ENCODE data around the gene MAML3. TPM values are rescaled to one million over a fixed set of nuclear protein-coding genes. Genes with fewer than 3 reads are reported as not detected.
"Not testable (repeated sequence)": the region's sequence is repeated elsewhere in the genome, so short reads cannot be mapped to it uniquely, and the experiment has no call there.

The MAML3 gene
- total RNA-seq, 1 donor from 2014 or later: 4.3 TPM

DNA sequence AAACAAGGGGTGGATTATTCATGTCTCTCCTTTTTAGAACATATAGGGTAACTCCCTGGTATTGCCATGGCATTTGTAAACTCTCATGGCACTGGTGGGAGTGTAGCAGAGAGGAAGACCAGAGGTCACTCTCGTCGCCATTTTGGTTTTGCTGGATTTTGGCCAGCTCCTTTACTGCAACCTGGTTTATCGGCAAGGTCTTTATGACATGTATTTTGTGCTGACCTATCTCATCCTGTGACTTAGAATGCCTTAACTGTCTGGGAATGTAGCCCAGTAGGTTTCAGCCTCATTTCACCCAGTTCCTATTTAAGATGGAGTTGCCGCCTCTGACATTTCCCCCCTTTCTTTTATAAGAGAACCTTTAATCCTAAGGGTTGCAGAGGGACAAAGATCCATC, 442.5 kb downstream of the MAML3 start:
- intact Hi-C loops (cut with micrococcal nuclease): no loop called here

DNA sequence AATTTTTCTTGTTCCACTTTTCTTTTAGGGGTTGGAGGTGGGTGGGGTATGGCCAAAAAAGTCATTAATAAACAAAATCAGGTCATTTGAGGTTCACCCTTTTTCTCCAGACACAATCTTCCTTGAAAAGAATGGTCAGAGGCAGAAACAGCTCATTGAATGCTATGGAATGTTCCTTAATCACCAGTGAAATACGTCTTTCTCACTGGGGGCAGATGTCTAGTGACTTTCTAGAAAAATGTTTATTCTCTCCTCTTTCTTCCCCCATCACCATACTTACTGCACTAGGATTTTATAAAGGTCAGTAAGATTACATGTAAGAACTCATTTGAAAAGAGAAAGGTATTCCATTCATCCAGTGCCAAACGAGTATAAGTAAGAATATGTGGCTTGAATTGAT, 443.9 kb downstream of the MAML3 start:
- intact Hi-C loops (cut with micrococcal nuclease): no loop called here

DNA sequence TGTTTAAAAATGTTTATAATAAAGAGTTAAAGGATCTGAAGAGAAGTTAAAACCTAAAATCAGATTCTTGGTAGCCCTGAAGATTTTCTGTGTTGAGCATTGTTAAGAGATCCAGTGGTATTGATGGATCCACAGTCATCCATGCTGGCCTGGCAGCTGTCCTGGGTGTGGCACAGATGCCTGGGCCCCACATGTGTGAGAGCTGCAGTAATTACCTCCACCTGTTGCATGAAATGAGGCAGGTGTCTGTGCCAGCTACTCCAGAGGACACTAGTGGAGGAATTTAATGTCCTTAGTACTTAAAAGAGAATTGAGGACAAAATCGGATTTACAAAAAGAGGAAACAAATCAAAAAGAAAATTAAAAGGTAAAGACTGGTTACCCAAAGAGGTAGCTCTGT, 444.3 kb downstream of the MAML3 start:
- intact Hi-C loops (cut with micrococcal nuclease): no loop called here

DNA sequence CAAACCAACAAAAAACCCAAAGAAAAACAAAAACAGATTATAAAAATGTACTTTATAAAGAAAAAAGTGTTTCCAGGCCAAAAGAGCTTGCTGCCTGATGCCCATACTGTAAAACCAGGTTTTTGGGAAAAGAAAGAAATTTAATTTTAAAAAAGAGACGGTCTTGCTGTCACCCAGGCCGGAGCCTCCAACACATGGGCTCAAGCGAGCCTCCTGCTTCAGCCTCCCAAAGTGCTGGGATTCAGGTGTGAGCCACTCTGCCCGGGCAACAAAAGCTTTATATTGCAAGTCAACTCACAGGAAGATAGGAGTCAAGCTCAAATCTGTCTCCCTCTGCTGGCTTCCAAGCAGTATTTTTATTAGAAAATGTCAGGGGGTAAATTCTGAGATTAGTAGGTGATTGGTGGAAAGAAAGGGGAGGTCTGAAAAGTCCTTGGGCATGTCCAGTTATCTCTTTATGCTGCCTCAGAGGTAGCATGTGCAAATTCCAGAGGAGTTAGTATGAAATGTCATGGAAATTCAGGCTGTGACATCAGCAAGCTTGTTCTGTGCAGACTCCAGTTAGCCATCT, 449.0 kb downstream of the MAML3 start:
- intact Hi-C loops (cut with micrococcal nuclease): no loop called here

DNA sequence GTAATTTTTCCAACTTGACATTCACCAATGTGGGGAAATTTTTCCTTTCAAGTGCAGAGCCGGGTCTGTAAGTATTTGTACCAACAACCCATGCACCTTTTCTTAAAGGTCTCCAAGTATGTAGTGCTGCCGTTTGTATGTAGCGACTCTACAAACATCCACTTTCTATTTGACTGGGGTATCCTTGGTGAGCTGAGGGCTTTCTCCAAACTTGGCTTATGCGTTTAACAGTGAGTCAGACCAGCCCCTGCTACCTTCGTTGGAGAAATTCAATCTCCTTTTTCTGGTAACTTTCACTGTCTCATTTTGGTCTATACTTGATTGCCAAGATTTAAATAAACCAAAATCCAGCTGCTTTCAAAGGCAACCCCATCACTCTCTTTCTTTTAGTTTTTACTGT, 453.4 kb downstream of the MAML3 start:
- intact Hi-C loops (cut with micrococcal nuclease): no loop called here

DNA sequence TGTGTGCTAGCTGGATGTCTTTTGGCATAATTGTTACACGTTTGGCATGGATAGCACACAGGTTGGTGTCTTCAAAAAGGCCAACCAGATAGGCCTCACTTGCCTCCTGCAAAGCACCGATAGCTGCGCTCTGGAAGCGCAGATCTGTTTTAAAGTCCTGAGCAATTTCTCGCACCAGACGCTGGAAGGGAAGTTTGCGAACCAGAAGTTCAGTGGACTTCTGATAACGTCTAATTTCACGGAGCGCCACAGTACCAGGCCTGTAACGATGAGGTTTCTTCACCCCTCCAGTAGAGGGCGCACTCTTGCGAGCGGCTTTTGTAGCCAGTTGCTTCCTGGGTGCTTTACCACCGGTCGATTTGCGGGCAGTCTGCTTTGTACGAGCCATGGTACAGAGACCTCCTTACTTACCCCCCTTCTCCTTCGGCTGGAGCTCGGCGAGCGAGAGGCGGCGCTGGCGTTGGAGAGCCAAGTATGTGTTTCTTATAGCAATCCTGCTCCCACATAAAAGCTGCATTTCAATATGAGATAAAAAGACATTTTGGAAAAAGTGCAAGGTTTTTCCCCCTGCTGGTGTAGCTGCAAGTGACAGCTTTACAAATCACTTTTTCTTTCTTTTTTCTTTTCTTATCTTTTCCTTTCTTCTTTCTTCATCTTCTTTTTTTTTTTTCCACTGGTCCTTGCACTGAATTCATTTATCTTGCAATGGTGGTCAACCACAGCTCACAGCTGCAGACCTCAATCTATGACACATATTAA, 455.6 kb downstream of the MAML3 start:
- intact Hi-C loops (cut with micrococcal nuclease): not testable (repeated sequence)

DNA sequence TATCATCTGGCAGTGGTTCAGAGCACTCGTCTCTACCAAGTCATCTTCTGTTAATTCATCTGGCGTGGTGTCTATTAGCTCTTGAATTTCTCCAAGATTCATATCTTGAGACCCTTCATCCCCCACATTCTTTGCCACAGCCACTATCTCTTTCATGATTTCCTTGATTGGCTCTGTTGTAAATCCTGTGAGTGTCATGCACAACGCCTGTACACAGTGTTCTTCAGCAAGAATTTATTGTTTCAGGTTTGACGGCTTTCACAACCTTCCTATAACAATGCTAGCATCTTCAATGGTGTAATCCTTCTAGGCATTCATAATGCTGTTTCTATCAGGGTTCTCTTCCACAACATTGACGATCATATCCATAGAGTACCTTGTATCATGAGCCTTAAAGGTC, 457.5 kb downstream of the MAML3 start:
- intact Hi-C loops (cut with micrococcal nuclease): no loop called here

DNA sequence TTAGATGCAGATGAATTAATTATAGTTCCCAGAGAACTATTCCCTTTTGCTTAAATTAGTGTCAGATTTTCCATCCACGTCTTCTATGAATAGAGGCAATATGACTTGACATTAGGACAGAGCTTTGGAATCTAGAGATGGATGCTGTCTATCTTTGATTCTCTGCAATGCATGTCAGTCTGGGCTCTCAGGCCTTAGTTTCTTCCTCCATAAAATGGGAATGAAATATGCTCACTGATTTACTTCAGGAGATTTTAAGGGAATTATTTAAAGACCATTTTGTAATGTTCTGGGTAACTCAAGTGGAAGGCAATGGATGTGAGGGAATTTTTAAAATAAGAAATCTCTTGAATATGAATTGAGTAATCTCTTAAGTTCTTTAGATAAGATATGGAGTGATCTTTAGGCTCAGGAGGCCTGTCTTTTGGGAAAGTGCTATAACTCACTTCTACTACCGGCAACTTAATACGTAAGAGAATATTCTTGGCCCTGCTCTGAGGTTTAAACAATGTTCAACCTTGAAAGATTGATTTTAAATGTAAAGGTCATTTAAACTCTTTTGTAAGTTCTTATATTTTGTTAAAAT, 459.4 kb downstream of the MAML3 start:
- intact Hi-C loops (cut with micrococcal nuclease): no loop called here

DNA sequence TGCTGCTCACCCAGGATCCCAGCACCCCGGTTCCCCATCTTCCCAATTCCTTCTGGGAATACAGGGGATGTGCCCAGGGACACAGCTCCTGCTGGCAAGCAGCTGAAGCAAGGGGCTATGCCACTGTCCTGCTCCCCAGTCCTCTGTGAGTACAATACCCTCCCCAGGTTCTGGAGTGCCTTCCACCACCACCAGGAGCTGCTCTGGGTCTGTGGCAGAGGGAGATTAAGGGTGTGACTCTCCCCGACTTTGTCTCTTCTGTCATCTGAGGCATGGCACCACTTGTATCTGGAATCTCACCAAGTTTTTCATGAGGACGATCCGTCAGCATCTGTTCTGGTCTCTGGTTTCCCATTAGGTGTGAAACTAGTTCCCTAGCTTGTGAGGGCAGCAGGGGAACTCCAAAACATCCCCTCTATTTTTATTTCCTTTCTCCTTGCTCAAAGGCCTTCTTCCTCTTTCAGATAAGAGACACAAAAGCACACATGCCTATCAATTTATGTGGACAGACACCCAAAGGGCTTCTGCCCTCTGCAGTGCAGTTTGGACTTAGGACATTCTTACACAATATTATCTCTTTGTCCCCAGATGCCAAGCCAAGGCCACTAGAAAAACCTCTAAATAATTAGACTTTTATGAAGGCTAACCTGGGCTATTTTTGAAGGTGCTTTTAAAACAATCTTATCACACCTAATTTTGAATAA, 461.5 kb downstream of the MAML3 start:
- intact Hi-C loops (cut with micrococcal nuclease): no loop called here

DNA sequence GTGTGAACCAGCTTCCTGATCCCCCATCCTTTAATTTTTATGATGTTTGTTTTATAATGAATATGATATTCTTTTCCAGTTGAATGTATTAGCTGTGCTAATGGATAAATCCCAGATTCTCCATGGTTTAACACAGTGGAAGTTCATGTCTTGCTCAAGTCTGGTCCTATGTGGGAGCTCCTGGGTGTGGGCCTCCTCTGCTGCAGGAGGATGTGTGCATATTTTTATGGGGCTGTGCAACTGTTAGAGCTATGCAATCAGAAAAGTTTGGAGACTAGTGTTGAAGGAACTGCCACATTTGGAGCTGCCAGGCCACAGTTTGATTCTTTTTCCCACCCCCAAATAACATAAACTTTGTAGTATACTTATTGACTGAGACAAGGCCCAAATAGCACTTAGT, 463.6 kb downstream of the MAML3 start:
- intact Hi-C loops (cut with micrococcal nuclease): no loop called here

DNA sequence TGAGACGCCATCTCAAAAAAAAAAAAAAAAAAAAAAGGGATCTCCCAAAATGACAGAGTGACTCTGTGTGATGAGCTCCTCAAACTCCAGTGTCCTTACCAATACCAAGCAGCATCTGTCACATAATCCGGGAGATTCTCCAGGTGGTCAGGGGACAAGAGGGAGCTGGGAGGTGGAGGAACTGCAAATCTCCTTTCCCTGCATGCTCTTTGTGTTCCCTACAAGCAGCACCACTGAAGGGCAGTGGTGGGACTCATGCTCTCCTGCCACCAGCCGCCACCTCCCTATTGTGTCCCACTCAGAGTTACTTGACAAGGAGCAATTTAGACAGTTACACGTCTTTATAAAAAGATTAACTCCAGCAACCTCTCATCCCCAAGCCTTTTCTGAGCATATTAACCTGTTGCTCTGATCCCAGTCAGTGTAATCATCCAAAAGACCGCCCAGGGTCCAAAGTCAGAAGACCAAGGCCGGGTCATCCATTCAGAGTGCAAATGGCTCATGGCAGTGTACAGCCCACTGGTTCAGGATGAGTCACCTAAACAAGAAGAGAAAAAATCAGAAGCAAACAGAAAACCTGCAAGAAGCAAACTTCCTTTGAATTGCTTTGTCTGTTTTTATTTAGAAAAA, 464.8 kb downstream of the MAML3 start:
- intact Hi-C loops (cut with micrococcal nuclease): no loop called here

DNA sequence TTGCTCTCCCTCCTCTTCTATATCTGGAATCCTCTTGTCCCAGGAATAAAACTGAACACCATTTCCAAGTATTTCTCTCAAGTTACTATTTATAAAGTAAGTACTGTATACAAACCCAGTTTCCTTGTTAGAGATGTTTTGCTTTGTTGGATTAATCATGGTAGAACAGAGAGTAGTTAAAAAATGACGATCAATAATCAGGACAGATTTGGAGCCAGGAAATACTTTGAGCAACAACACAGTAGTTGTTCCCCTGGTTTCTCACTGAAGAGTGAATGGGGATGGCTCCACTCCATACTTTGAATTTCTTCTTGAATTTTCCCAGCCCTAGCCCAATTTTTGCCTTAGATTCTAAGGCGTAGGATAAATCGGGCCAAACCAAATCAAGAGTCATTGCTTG, 467.0 kb downstream of the MAML3 start:
- intact Hi-C loops (cut with micrococcal nuclease): no loop called here

DNA sequence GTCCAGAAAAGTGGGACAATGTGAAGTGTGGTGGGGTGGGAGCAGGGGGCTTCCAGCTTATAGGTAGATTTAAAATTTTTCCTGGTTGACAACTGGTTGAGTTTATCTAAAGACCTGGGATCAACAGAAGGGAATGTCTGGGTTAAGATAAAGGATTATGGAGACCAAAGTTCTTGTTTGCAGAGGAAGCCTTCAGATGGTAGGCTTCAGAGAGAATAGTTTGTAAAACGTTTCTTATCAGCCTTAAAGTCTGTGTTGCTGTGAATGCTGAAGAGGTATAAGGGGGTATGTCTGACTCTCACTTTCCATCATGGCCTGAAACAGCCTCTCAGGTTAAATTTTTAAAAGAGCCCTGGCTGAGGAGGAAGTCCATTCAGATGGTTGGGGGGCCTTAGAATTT, 467.9 kb downstream of the MAML3 start:
- intact Hi-C loops (cut with micrococcal nuclease): no loop called here

DNA sequence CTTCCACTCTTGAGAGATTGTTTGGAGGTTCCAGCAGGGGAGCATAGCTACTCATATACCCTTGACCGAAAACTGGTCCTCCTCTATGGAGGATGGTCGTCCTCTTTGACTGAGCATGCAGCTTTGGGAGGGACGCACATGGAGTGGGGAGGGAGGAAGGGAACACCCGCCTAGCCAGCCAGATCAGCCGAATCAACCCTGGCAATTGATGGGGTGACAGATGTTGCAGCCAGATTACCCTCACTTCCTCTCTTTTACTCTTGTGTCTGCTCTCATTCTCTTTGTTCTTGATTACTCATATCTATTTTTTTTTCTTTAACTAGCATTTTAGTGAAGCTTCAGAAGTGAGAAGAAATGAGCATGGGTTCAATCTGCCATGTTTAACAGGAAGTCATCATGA, 468.8 kb downstream of the MAML3 start:
- intact Hi-C loops (cut with micrococcal nuclease): no loop called here

DNA sequence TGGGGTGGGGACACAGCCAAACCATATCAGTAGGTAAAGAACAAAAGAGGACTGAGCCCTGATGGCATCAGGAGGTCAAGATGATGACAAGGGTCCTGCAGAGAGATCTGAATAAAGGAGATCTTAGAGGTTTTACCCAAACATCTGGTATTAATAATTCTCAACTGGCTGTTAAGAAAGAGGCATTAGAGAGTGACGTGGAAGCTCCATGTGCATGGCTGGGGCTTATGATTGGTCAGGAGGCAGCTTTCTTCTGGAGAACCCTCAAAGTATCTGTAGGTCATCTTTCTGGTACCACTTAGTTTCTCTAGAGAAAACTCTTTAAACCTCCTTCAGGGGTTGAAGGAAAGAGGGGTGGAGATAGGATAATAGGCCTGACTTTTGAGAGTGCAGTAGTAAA, 469.6 kb downstream of the MAML3 start:
- intact Hi-C loops (cut with micrococcal nuclease): no loop called here

DNA sequence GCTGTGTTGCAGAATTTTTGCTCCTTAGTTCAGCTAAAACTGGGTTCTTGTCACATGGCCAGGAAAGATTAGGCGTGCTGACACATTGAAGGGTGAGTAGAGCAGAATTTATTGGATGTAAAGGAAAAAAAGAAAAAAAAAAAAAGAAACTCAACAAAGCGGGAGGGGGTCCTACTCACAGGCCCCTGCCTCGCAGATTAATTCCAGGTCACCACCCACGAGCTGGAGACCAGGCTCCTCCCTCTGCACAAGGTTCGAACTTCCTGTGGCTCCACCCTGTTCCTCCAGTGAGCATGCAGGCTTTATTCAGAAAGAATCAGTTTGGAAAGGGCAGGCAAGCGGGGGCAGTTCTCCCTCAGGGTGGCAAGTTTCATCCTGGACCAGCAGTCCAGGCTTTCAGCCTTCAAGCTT, 471.2 kb downstream of the MAML3 start:
- intact Hi-C loops (cut with micrococcal nuclease): no loop called here

DNA sequence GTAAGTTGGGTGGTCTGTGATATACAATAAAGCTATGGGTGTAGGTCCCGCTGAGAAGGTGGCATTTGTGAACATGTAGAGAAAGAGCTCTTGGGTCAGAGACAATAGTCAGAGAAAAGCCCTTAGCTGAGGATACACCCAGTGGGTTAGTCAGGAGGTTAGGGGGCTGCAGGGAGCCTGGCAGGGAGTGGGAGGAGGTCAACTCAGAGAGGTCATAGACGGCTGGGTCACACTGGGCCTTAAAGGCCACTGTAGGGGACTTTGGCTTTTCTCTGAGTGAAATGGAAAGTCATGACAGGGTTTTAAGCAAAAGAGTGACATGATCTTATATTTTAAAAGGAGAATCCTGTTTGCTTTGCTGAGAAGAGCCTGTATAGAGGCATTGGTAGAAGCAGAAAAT, 471.7 kb downstream of the MAML3 start:
- intact Hi-C loops (cut with micrococcal nuclease): no loop called here

DNA sequence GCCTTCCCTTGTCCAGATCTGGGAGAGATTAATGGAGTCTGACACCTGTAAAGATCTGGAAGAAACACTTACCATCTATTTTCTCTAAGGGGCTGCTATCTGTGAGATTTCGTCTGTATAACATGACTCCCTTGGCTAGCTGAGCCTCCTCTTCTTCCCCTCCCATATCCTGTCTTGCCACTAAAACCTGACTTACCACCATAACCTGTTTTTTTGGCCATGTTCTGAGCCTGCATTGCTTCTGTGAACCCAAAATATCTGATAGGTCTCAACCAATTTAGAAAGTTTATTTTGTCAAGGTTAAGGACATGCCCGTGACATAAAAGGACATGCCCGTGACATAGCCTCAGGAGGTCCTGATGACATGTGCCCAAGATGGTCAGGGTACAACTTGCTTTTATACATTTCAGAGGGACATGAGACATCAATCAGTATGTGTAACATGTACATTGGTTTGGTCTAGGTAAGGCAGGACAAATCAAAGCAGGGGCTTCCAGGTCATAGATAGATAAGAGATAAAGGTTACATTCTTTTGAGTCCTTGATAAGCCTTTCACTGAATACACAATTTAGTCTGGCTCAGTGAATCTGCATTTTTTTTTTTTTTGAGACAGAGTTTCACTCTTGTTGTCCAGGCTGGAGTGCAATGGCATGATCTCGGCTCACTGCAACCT, 476.9 kb downstream of the MAML3 start:
- intact Hi-C loops (cut with micrococcal nuclease): no loop called here

DNA sequence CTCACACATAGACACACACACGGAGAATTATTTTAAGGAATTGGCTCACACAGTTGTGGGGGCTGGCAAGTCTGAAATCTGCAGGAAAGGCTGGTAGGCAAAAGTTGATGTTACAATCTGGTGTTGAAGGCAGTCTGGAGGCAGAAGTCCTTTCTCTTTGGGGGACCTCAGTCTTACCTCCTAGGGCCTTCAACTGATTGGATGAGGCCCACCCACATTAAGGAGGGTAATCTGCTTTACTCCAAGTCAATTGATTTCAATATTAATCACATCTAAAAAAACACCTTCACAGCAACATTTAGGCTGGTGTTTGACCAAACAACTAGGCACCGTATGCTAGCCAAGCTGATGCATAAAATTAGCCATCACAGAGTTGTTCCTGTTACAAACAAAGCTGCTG, 477.6 kb downstream of the MAML3 start:
- intact Hi-C loops (cut with micrococcal nuclease): no loop called here

DNA sequence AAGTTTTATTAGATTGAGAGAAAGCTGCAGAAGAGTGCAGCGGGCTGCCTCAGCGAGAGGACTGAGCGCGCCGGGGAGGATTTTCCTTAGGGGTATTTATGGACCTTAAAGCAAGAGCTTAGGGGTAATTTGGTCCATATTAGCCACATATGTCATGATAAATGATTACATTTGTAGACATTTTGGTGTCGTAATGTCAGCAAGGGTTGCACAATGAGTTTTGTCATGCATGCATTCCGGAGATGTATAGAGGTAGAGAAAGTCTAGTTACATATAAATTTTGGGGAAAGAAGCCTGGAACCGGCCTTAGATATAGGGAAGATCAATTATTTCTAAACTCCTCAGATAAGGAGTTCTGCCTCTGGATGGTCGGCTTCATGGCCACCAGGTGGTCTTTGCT, 478.3 kb downstream of the MAML3 start:
- intact Hi-C loops (cut with micrococcal nuclease): no loop called here

DNA sequence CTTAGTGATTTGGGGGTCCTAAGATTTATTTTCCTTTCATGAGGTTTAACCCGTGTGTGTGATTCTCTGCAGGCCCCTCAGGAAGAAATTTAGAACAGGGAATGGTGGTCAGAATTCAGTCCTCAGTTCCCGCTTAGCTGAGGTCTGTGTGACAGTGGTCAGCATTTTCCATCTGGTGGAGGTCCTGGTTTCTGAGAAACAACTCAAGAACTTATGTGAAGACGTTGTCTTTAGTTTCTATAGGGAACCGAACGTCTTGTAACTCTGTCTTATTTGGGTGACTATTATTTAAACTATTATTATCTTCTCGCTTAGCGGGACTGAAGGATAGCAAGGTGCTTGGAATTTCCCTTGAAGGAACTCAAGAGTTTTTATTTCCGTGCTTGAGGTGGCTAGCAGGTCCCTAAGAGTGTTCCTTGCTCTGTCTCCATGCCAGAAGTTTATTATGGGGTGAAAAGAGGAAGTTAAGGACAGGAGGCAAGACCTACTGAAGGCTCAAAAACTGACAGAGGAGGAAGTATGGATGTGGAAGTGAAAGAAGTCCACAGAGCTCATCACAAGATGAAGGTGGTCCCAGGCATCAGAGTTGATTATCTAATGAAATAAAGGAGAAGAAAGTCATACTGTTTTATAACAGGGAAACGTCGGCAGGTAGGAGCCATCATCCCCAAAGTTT, 479.0 kb downstream of the MAML3 start:
- intact Hi-C loops (cut with micrococcal nuclease): no loop called here
